Measurements from ENCODE around the gene SYNE2.

Gene SYNE2

GRCh38 chr14:63874223-63874622 is 21.4 kb downstream of the SYNE2 start:
- no peak for DNase-seq

- no peak for DNase-seq
Observed at GRCh38 chr14:63875311-63875710, 22.5 kb downstream of the SYNE2 start.

- no peak for DNase-seq
Observed at GRCh38 chr14:63877550-63877939, 24.7 kb downstream of the SYNE2 start.

- no peak for DNase-seq
Observed at GRCh38 chr14:63878052-63878451, 25.2 kb downstream of the SYNE2 start.

- DNase-seq: no peak
Observed at GRCh38 chr14:63878792-63879191, 26.0 kb downstream of the SYNE2 start.

GRCh38 chr14:63881926-63882325 is 29.1 kb downstream of the SYNE2 start:
- DNase-seq: no peak

GRCh38 chr14:63887899-63888298 is 35.1 kb downstream of the SYNE2 start:
- DNase-seq: no peak

GRCh38 chr14:63890553-63890952 is 37.7 kb downstream of the SYNE2 start:
- no peak for DNase-seq

GRCh38 chr14:63891148-63891975 is 38.6 kb downstream of the SYNE2 start:
- DNase-seq: no peak

- no peak for DNase-seq
Observed at GRCh38 chr14:63892265-63892664, 39.5 kb downstream of the SYNE2 start.

- no peak for DNase-seq
Observed at GRCh38 chr14:63893701-63894458, 41.1 kb downstream of the SYNE2 start.

GRCh38 chr14:63895510-63895909 is 42.7 kb downstream of the SYNE2 start:
- DNase-seq: no peak

- no peak for DNase-seq
Observed at GRCh38 chr14:63896278-63896720, 43.5 kb downstream of the SYNE2 start.

- DNase-seq: no peak
Observed at GRCh38 chr14:63897721-63898163, 44.9 kb downstream of the SYNE2 start.

GRCh38 chr14:63899953-63900352 is 47.1 kb downstream of the SYNE2 start:
- DNase-seq: no peak

GRCh38 chr14:63901434-63902085 is 48.8 kb downstream of the SYNE2 start:
- DNase-seq: no peak

GRCh38 chr14:63902375-63902976 is 49.7 kb downstream of the SYNE2 start:
- no peak for DNase-seq

- DNase-seq: no peak
Observed at GRCh38 chr14:63904724-63905123, 51.9 kb downstream of the SYNE2 start.

GRCh38 chr14:63905370-63905769 is 52.6 kb downstream of the SYNE2 start:
- no peak for DNase-seq

GRCh38 chr14:63908667-63909264 is 56.0 kb downstream of the SYNE2 start:
- no peak for DNase-seq

- DNase-seq: no peak
Observed at GRCh38 chr14:63909984-63910383, 57.2 kb downstream of the SYNE2 start.

Measured in nucleus accumbens (tissue), 56 donors.